PC-3 (cell line): ENCODE measurements around the gene FAM168B.

ENCODE experiments used
- CTCF ChIP-seq: fragments of 300-600 bp; sonication (generic); conservative IDR thresholded peaks from 2 replicates; pipeline ENCODE4 v1.5.1; 2017; ENCODE audit warnings: antibody characterized with exemption, low read depth, mild to moderate bottlenecking, low read length
- EZH2phosphoT487 ChIP-seq: fragments of 300-600 bp; sonication (generic); IDR thresholded peaks from 2 replicates; pipeline ENCODE4 v1.6.1; 2018; ENCODE audit warnings: mild to moderate bottlenecking, antibody characterized with exemption, low read length, borderline replicate concordance

GRCh38 chr2:131009713-131010475, 83.4 kb downstream of the FAM168B start:
- no peak for TF ChIP-seq CTCF
- TF ChIP-seq EZH2phosphoT487: no peak
